Activated CD8-positive, alpha-beta memory T cell treated with anti-CD3 and anti-CD28 coated beads, Interleukin-2, amount 50 U/mL, for 1 hour (primary cell): Measurements from ENCODE around the gene TUBB2A.
"Not testable (repeated sequence)": the region's sequence is repeated elsewhere in the genome, so short reads cannot be mapped to it uniquely, and the experiment has no call there.

Experiments
- DNase-seq: peaks from one replicate; pipeline ENCODE4 v3.0.0-alpha.2; 2020; ENCODE audit errors: extremely low read depth

Gene TUBB2A

DNA sequence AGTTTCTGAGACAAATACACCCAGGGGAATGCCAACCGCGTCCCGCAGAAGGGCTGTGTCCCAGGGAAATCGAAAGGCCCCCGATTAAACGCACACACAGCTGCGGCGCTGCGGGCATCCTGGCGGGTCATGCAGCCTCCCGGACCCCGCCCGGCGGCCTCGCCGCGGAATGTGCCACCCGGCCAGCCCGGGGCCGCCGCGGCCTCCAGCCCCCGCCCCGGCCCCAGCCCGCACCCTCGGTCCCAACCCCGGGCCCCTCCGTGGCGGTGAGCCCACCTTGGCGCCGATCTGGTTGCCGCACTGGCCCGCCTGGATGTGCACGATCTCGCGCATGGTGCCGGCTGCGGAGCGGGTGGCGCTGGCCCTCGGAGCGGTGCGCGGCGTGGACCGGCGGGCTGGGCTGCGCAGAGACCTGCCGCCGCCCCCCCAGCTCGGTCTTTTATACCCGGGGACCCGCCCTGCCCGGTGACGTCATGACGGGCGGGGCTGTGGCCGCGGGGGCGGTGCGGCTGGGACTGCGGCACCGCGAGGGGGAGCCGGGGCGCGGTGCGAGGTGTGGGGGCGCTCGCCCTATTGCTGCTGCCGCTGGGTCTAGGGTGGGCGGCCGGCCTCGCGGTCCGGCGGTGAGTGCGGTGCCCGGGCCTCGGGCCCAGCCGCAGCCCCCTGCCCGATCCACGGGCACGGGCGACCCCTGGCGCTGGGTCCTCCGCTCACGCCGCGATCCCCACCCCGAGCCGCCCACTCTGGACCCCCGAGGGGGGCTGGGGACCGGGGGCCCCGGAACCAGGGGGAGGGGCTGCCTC lies at the start of gene TUBB2A:
Gene TUBB2A, minus strand, starts transcription at position 414 of the 803 bp plus-strand sequence. Its CDS starts 81 bp downstream, at position 333.
- peak; percentile 61 for DNase-seq

- DNase-seq = no peak
Observed at GRCh38 chr6:3206339-3207015, 49.1 kb upstream of the TUBB2A start.

GRCh38 chr6:3205913-3206312 lies 48.6 kb upstream of the TUBB2A start:
- DNase-seq = no peak

- DNase-seq = no peak
Observed at GRCh38 chr6:3204921-3205320, 47.6 kb upstream of the TUBB2A start.

- DNase-seq = no peak
Observed at GRCh38 chr6:3202999-3203696, 45.8 kb upstream of the TUBB2A start.

DNA sequence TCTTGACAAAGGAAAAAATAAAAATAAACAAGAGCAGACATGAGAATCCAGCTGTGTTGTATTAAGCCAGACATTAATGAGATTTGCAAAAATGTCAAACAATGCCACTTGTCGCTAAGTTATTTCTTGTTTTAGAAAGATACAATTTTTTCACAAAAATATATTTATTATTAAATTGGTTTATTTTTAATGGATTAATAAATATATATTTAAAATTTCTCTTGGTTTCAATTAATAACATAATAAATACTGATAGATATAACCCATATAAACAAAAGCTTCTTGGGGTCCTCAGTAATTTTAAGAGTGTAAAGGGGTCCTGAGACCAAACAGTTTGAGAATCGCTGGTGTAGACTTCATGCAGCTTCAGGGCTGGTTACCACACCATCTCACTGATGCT lies 44.0 kb upstream of the TUBB2A start:
- no peak for DNase-seq

DNA sequence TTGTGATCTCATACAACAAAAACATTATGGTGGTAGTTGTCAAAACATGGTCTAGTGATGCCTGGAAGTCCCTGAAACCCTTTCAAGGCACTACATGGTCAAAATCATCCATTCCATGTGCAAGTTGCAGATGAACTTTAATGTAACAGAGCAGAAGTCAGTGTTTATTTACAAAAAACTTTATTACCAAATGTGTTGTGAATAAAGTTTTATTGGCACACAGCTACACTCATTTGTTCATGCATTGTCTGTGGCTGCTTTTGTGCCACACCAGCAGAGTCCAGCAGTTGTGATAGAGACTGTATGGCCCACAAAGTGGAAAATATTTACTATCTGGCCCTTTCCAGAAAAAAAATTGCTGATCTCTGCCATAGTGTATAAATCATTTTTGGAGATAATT lies 43.3 kb upstream of the TUBB2A start:
- no peak for DNase-seq

GRCh38 chr6:3199382-3199781 lies 42.0 kb upstream of the TUBB2A start:
- no peak for DNase-seq

GRCh38 chr6:3197734-3198133 lies 40.4 kb upstream of the TUBB2A start:
- not testable (repeated sequence) for DNase-seq

- no peak for DNase-seq
Observed at GRCh38 chr6:3196770-3197169, 39.4 kb upstream of the TUBB2A start.

GRCh38 chr6:3195695-3196497 lies 38.6 kb upstream of the TUBB2A start:
- no peak for DNase-seq

- DNase-seq = no peak
Observed at GRCh38 chr6:3195420-3195694, 38.0 kb upstream of the TUBB2A start.

- no peak for DNase-seq
Observed at GRCh38 chr6:3194535-3195419, 37.4 kb upstream of the TUBB2A start.

DNA sequence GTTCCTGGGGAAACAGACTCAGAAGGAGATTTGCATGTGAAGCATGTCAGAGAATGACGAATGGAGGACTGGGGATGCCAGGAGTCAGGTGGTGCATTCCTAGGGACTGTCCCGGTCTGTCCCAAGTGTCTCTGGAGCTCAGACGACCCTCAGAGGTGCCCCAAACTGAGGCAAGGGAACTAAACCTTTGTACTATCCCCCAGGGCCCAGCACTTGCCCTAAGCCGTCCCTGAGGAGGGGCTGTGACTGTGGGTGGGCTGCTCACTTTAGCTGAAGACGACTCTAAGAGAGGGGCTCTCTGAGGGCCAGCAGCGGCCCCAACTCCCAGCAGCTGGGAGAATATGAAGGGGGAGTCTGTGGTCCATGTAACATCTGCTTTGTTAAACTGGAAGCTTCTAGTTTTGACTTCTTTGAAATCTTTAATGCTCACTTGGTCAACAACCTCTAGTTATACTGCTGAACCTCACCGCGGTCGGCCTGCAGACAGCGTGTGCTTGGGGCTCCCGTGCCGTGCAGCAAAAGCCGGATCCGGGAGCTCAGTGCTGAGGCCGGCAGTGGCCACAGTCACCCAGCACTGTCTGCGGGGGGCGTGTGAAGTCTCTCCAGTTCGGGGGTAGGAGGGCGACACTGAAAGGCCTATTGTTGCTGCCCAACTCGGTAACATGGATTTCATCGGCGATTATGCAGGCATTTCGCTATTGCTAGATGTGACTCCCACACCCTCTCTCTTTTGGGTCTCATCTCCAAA lies 35.9 kb upstream of the TUBB2A start:
- no peak for DNase-seq

GRCh38 chr6:3190779-3191178 lies 33.4 kb upstream of the TUBB2A start:
- DNase-seq = no peak

- DNase-seq = no peak
Observed at GRCh38 chr6:3190056-3190455, 32.7 kb upstream of the TUBB2A start.

GRCh38 chr6:3189192-3189591 lies 31.8 kb upstream of the TUBB2A start:
- DNase-seq = not testable (repeated sequence)

GRCh38 chr6:3188262-3188661 lies 30.9 kb upstream of the TUBB2A start:
- no peak for DNase-seq

DNA sequence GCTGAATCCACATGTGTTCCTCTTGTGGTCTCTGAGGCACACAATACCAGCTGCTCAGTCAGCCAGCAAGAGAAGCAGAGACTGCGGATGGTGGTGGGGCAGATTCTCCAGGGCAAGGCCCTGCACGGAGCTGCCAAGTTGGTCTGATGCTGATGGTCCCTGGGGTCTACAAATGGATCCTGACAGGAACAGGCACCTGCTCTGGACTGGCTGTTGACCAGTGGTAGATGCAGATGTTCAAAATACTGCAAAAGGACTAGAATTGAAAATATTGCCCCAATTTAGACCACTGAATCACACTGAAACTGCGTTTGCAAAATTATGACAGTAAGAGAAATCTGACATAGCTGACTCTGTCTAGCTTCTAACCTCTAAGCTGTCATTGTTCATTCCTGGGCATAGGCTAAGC lies 29.6 kb upstream of the TUBB2A start:
- no peak for DNase-seq

DNA sequence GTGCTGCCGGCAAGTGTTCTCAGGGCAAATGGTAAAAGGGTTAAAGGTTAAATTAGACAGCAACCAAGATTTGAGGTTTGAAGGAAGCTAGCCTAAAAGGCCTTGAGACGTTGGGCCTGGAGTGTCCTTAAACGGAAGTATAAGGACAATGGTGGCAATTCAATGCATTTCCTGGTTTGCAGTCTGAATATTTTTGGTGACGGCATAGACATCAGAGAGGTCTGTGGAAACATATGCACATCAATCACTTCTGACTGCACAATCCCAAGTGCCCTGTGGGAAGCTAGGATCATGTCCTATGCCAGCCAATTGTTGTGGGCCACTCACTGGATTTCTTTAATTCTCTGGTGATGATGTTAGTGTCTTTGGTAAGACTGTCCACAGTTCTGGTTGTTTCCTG lies 25.7 kb upstream of the TUBB2A start:
- no peak for DNase-seq
